ENCODE data around the gene UBE2G1. TPM values are rescaled to one million over a fixed set of nuclear protein-coding genes. Genes with fewer than 3 reads are reported as not detected.

Gene UBE2G1
- total RNA-seq, 1 experiment from 2014 or later: 56.8 TPM

- Histone ChIP-seq H3K27me3 (replicated peaks; ENCODE audit: control insufficient read depth, insufficient read depth, low read length) (no peaks in the 10 kb centered on the region), H3K9me3 (no peaks in the 10 kb centered on the region), H3K4me1 (no peaks in the 10 kb centered on the region), H3K4me3 (ENCODE audit: low read depth, low read length) (no peak overlapping the region), H3K36me3 (ENCODE audit: control insufficient read depth, insufficient read depth, low read length) (no peaks in the 10 kb centered on the region)
- BruUV-seq (replicated peaks): no TSS peak
- POLR2A ChIA-PET: no interaction called here
- H3K9me3 Mint-ChIP-seq (ENCODE audit: unreplicated experiment): no peaks in the 10 kb centered on the region
- TF ChIP-seq, protein P1, sequence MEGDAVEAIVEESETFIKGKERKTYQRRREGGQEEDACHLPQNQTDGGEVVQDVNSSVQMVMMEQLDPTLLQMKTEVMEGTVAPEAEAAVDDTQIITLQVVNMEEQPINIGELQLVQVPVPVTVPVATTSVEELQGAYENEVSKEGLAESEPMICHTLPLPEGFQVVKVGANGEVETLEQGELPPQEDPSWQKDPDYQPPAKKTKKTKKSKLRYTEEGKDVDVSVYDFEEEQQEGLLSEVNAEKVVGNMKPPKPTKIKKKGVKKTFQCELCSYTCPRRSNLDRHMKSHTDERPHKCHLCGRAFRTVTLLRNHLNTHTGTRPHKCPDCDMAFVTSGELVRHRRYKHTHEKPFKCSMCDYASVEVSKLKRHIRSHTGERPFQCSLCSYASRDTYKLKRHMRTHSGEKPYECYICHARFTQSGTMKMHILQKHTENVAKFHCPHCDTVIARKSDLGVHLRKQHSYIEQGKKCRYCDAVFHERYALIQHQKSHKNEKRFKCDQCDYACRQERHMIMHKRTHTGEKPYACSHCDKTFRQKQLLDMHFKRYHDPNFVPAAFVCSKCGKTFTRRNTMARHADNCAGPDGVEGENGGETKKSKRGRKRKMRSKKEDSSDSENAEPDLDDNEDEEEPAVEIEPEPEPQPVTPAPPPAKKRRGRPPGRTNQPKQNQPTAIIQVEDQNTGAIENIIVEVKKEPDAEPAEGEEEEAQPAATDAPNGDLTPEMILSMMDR (IDR thresholded peaks at IDR 0.05; ENCODE audit: insufficient read depth in 1 of 2, low read depth in 1 of 2, low read length in 1 of 2, severe bottlenecking in 1 of 2, unreplicated experiment in 1 of 2): no peak
- DNase-seq: no peak
- no peaks in the 10 kb centered on the region for H3K36me3 Mint-ChIP-seq (ENCODE audit: insufficient read depth, unreplicated experiment)
- no peaks in the 10 kb centered on the region for H3K4me1 Mint-ChIP-seq (ENCODE audit: low read depth, unreplicated experiment)
- CTCF ChIA-PET: no interaction called here
- no peaks in the 10 kb centered on the region for H3K27me3 Mint-ChIP-seq (ENCODE audit: insufficient read depth, unreplicated experiment)
- intact Hi-C loops (cut with micrococcal nuclease; ENCODE audit: unreplicated experiment): no loop called here
- H3K27ac Mint-ChIP-seq (ENCODE audit: unreplicated experiment): no peak overlapping the region
- no peak overlapping the region for H3K4me3 Mint-ChIP-seq (ENCODE audit: unreplicated experiment)
Observed at GRCh38 chr17:4406386-4406785, 39.9 kb upstream of the UBE2G1 start.

- intact Hi-C loops (cut with micrococcal nuclease; ENCODE audit: unreplicated experiment): no loop called here
- Histone ChIP-seq H3K36me3 (ENCODE audit: control insufficient read depth, insufficient read depth, low read length) (no peaks in the 10 kb centered on the region), H3K9me3 (no peaks in the 10 kb centered on the region), H3K4me1 (no peaks in the 10 kb centered on the region), H3K27me3 (replicated peaks; ENCODE audit: control insufficient read depth, insufficient read depth, low read length) (no peaks in the 10 kb centered on the region), H3K4me3 (ENCODE audit: low read depth, low read length) (no peak overlapping the region)
- ChIA-PET CTCF (interaction anchor here (0.7 kb wide), 1 partner anchor 11 kb away, joined by 3 read pairs; no protein-coding TSS in a partner anchor), POLR2A (no interaction called here)
- no peaks in the 10 kb centered on the region for H3K36me3 Mint-ChIP-seq (ENCODE audit: insufficient read depth, unreplicated experiment)
- TF ChIP-seq, protein P1 (IDR thresholded peaks at IDR 0.05; ENCODE audit: insufficient read depth in 1 of 2, low read depth in 1 of 2, low read length in 1 of 2, severe bottlenecking in 1 of 2, unreplicated experiment in 1 of 2): no peak
- no peaks in the 10 kb centered on the region for H3K27me3 Mint-ChIP-seq (ENCODE audit: insufficient read depth, unreplicated experiment)
- H3K4me3 Mint-ChIP-seq (ENCODE audit: unreplicated experiment): no peak overlapping the region
- no peaks in the 10 kb centered on the region for H3K9me3 Mint-ChIP-seq (ENCODE audit: unreplicated experiment)
- DNase-seq: no peak
- no peaks in the 10 kb centered on the region for H3K4me1 Mint-ChIP-seq (ENCODE audit: low read depth, unreplicated experiment)
- no peak overlapping the region for H3K27ac Mint-ChIP-seq (ENCODE audit: unreplicated experiment)
- no TSS peak for BruUV-seq (replicated peaks)
Observed at GRCh38 chr17:4405699-4406098, 39.2 kb upstream of the UBE2G1 start.

- CTCF ChIA-PET: interaction anchor here (0.7 kb wide), 1 partner anchor 11 kb away, joined by 3 read pairs; no protein-coding TSS in a partner anchor
- TF ChIP-seq, protein P1 (IDR thresholded peaks at IDR 0.05; ENCODE audit: insufficient read depth in 1 of 2, low read depth in 1 of 2, low read length in 1 of 2, severe bottlenecking in 1 of 2, unreplicated experiment in 1 of 2): no peak
Observed at GRCh38 chr17:4405038-4405669, 38.7 kb upstream of the UBE2G1 start.

More at GRCh38 chr17:4405038-4405669, 38.7 kb upstream of the UBE2G1 start:
- intact Hi-C loops (cut with micrococcal nuclease; ENCODE audit: unreplicated experiment): no loop called here
- H3K36me3 Mint-ChIP-seq (ENCODE audit: insufficient read depth, unreplicated experiment): no peaks in the 10 kb centered on the region
- DNase-seq: no peak
- POLR2A ChIA-PET: no interaction called here
- no peak overlapping the region for H3K4me3 Mint-ChIP-seq (ENCODE audit: unreplicated experiment)
- H3K4me1 Mint-ChIP-seq (ENCODE audit: low read depth, unreplicated experiment): no peaks in the 10 kb centered on the region
- H3K36me3 ChIP-seq (ENCODE audit: control insufficient read depth, insufficient read depth, low read length): no peaks in the 10 kb centered on the region
- BruUV-seq (replicated peaks): no TSS peak
- no peaks in the 10 kb centered on the region for H3K9me3 ChIP-seq
- no peaks in the 10 kb centered on the region for H3K4me1 ChIP-seq
- H3K27me3 Mint-ChIP-seq (ENCODE audit: insufficient read depth, unreplicated experiment): no peaks in the 10 kb centered on the region
- no peak overlapping the region for H3K27ac Mint-ChIP-seq (ENCODE audit: unreplicated experiment)
- H3K9me3 Mint-ChIP-seq (ENCODE audit: unreplicated experiment): no peaks in the 10 kb centered on the region
- H3K27me3 ChIP-seq (replicated peaks; ENCODE audit: control insufficient read depth, insufficient read depth, low read length): no peaks in the 10 kb centered on the region
- no peak overlapping the region for H3K4me3 ChIP-seq (ENCODE audit: low read depth, low read length)

Data from Caco-2 (cell line).